HEK293T (cell line): ENCODE data around the gene HS3ST3B1.

Experiments used
- CTCF ChIA-PET: fragments of 350-600 bp; formaldehyde crosslinking; extraction: SDS; loops from one replicate; lab custom pipeline; 2021; ENCODE audit warnings: antibody characterized with exemption, inconsistent platforms; lab: Yijun Ruan, JAX
- POLR2A ChIA-PET: fragments of 350-600 bp; formaldehyde crosslinking; extraction: SDS; loops from one replicate; lab custom pipeline; 2020; ENCODE audit warnings: antibody characterized with exemption, inconsistent platforms; lab: Yijun Ruan, JAX
- DNase-seq: peaks from one replicate; pipeline ENCODE4 v3.0.0; 2012; ENCODE audit warnings: mixed read lengths; ENCODE audit errors: extremely low spot score
- ARNT ChIP-seq: fragments of 450-650 bp; IDR thresholded peaks from 2 replicates; pipeline ENCODE4 v1.6.1; 2017; ENCODE audit warnings: mild to moderate bottlenecking
- BHLHE40 ChIP-seq: fragments of 450-650 bp; IDR thresholded peaks from 2 replicates; pipeline ENCODE4 v1.6.1; 2016; ENCODE audit warnings: mild to moderate bottlenecking, moderate library complexity, borderline replicate concordance
- CTBP1 ChIP-seq: fragments of 450-650 bp; IDR thresholded peaks from 2 replicates; pipeline ENCODE4 v1.6.1; 2016; ENCODE audit warnings: borderline replicate concordance
- ELF4 ChIP-seq: fragments of 450-650 bp; IDR thresholded peaks from 2 replicates; pipeline ENCODE4 v1.6.1; 2017; ENCODE audit warnings: antibody characterized with exemption
- FOXA1 ChIP-seq: fragments of 450-650 bp; IDR thresholded peaks from 2 replicates; pipeline ENCODE4 v1.6.1; 2016; ENCODE audit warnings: mild to moderate bottlenecking
- FOXK2 ChIP-seq: fragments of 450-650 bp; IDR thresholded peaks from 2 replicates; pipeline ENCODE4 v1.6.1; 2016; ENCODE audit warnings: mild to moderate bottlenecking
- FOXM1 ChIP-seq: fragments of 450-650 bp; IDR thresholded peaks from 2 replicates; pipeline ENCODE4 v1.6.1; 2017; ENCODE audit warnings: mild to moderate bottlenecking, borderline replicate concordance
- HDGF ChIP-seq: fragments of 450-650 bp; IDR thresholded peaks from 2 replicates; pipeline ENCODE4 v1.6.1; 2017; ENCODE audit warnings: antibody characterized with exemption, borderline replicate concordance
- L3MBTL2 ChIP-seq: fragments of 450-650 bp; conservative IDR thresholded peaks from 2 replicates; pipeline ENCODE4 v1.6.1; 2016; ENCODE audit warnings: mild to moderate bottlenecking
- LEF1 ChIP-seq: fragments of 450-650 bp; IDR thresholded peaks from 2 replicates; pipeline ENCODE4 v1.6.1; 2017; ENCODE audit warnings: mild to moderate bottlenecking, borderline replicate concordance
- NFRKB ChIP-seq: fragments of 450-650 bp; IDR thresholded peaks from 2 replicates; pipeline ENCODE4 v1.6.1; 2016; ENCODE audit warnings: mild to moderate bottlenecking, moderate library complexity
- PKNOX1 ChIP-seq: fragments of 450-650 bp; IDR thresholded peaks from 2 replicates; pipeline ENCODE4 v1.6.1; 2016
- SP1 ChIP-seq: fragments of 450-650 bp; IDR thresholded peaks from 2 replicates; pipeline ENCODE4 v1.6.1; 2017
- SUZ12 ChIP-seq: fragments of 450-650 bp; IDR thresholded peaks from 2 replicates; pipeline ENCODE4 v1.6.1; 2016; ENCODE audit warnings: mild to moderate bottlenecking
- TARDBP ChIP-seq: fragments of 450-650 bp; IDR thresholded peaks from 2 replicates; pipeline ENCODE4 v1.6.1; 2016
- ZNF384 ChIP-seq: fragments of 450-650 bp; IDR thresholded peaks from 2 replicates; pipeline ENCODE4 v1.6.1; 2016

Gene HS3ST3B1

DNA sequence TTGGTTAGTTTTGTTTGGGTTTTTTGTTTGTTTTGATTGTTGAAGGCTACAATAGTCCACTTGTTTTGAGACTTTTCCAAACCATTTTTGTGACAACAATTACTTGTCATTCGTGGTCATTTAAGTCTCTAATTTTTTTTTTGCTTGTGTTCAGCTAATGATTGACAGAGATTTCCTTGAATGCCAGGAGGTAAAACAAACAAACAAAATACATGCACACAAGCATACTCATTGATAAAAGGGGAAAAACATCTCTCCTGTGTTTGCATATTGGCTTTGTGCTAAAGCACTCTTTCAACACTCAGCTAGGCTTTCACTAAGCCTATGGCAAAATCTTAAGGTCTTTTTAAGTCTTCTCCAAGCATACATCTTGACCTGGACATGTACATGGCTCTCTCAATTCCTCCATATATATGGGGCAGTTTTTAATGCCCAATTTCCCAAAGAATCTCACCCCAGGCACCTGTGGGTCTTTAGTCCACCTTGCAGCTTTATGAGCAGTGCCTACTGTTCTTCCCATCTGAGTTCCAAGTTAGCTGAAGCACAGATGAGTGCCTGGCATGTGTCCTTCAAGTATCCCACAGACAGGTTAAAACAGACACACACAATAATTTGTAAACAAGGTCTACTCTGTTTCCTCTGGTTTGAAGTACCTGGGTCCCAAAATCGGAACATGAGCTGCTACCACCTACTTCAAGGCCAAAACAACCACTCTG lies 24.2 kb upstream of the HS3ST3B1 start:
- ChIA-PET POLR2A (no interaction called here), CTCF (no interaction called here)
- DNase-seq, result no peak
- TF ChIP-seq HDGF, result no peak
- TF ChIP-seq TARDBP, result no peak
- no peak for TF ChIP-seq LEF1
- TF ChIP-seq NFRKB, result no peak
- TF ChIP-seq CTBP1, result no peak
- TF ChIP-seq ZNF384, result no peak

DNA sequence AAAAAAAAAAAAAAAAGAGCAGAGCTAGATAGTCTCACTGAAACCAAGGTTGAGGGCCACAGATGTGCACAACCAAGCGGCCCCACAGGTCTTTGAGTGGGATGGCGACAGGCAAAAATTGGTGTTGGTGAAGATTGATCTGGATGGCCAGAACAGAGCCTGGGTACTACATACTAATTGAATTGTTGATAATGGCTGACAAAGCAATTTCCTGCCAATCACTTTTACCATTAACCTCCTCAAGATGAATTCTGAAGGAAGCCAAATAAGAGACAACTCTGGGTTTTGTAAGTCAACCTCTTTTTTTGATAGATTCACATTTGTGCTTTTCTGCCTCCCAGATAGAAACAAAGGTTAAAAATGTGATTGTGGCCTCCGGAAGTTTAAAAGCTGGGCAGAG lies 19.4 kb upstream of the HS3ST3B1 start:
- DNase-seq, result no peak
- CTCF ChIA-PET, result no interaction called here
- POLR2A ChIA-PET, result no interaction called here
- no peak for TF ChIP-seq ARNT
- no peak for TF ChIP-seq LEF1
- TF ChIP-seq SP1, result no peak
- no peak for TF ChIP-seq FOXM1
- TF ChIP-seq TARDBP, result no peak
- TF ChIP-seq SUZ12, result no peak
- TF ChIP-seq CTBP1, result no peak
- TF ChIP-seq PKNOX1, result no peak
- TF ChIP-seq BHLHE40, result no peak
- no peak for TF ChIP-seq FOXK2
- no peak for TF ChIP-seq FOXA1
- no peak for TF ChIP-seq L3MBTL2
- no peak for TF ChIP-seq ELF4
- TF ChIP-seq HDGF, result no peak
- no peak for TF ChIP-seq NFRKB
- no peak for TF ChIP-seq ZNF384

DNA sequence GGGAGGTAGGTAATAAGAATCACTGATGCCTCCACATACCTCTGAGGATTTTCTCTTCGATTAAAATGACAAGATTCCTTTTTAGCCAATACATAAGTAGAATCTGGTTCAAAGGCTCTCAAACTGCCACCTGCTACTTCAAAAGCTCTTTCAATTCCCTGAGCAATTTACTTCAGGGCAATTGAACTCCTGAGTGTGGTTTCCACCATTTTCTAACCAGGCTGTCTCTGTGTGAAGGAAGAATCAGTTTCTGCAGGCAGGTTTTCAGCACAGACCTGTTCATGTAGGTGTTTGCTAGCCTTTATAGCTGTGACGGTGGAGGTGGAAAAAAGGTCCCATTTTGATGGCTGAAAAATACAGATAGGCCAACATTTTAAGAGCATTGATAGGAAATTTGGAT lies 18.2 kb upstream of the HS3ST3B1 start:
- POLR2A ChIA-PET, result no interaction called here
- TF ChIP-seq TARDBP (no peak), NFRKB (no peak), SP1 (no peak), HDGF (no peak), L3MBTL2 (no peak), FOXM1 (no peak), BHLHE40 (no peak)
- CTCF ChIA-PET, result no interaction called here

DNA sequence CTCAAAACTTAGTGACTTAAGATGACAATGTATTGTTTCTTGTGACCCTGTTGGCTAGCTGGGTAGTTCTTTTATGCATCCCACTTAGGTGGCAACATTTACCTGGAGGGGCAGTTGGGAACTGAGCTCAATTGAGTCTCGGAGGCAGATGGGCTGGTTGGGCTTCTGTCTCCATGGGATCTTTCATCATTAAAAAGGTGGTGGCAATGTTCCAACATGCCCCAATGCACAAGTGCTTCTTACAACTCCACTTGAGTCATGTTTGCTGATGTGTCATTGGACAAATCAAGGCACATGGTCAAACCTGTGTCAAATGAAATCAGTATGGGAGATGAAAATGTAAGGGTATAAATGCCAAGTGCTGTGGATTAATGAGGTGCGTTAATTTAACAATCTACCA lies 11.7 kb upstream of the HS3ST3B1 start:
- DNase-seq, result no peak
- CTCF ChIA-PET, result no interaction called here
- POLR2A ChIA-PET, result no interaction called here
- no peak for TF ChIP-seq PKNOX1
- TF ChIP-seq FOXA1, result no peak
- TF ChIP-seq SP1, result no peak
- TF ChIP-seq ARNT, result no peak
- TF ChIP-seq CTBP1, result no peak
- TF ChIP-seq TARDBP, result no peak
- no peak for TF ChIP-seq BHLHE40
- TF ChIP-seq FOXK2, result no peak
- TF ChIP-seq L3MBTL2, result no peak
- no peak for TF ChIP-seq FOXM1
- no peak for TF ChIP-seq ZNF384
- no peak for TF ChIP-seq NFRKB
- TF ChIP-seq HDGF, result no peak
- no peak for TF ChIP-seq SUZ12

More for the DNA sequence above, 18.2 kb upstream of the HS3ST3B1 start:
- no peak for DNase-seq

DNA sequence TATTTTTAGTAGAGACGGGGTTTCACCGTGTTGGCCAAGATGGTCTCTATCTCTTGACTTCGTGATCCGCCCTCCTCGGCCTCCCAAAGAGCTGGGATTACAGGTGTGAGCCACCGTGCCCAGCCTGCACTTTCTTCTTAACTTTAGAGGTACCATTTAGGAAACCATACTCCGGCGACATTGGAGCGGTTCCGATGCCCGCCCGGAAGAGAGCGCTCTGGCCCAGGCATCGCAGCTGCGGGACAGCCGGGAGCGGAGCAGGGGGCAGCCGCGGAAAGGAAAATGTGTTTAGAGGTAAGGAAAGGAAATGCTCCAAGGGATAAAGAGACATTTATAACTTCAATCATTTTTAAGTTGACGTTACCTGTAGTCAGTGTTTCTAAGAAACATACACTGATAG lies 6.0 kb upstream of the HS3ST3B1 start:
- ChIA-PET CTCF (interaction anchor here (0.6 kb wide), 1 partner anchor 958 kb away, joined by 6 read pairs; no protein-coding TSS in a partner anchor), POLR2A (no interaction called here)
- no peak for TF ChIP-seq CTBP1
- no peak for TF ChIP-seq NFRKB
- no peak for TF ChIP-seq FOXM1
- DNase-seq, result no peak

GRCh38 chr17:14295676-14296075 lies 5.2 kb upstream of the HS3ST3B1 start:
- CTCF ChIA-PET, result no interaction called here
- DNase-seq, result no peak
- POLR2A ChIA-PET, result no interaction called here
- no peak for TF ChIP-seq SP1
- TF ChIP-seq SUZ12, result no peak
- no peak for TF ChIP-seq L3MBTL2
- TF ChIP-seq HDGF, result no peak
- no peak for TF ChIP-seq ARNT
- no peak for TF ChIP-seq ELF4
- TF ChIP-seq FOXA1, result no peak
- no peak for TF ChIP-seq CTBP1
- no peak for TF ChIP-seq BHLHE40
- no peak for TF ChIP-seq FOXM1

GRCh38 chr17:14296166-14296910 lies 4.5 kb upstream of the HS3ST3B1 start:
- TF ChIP-seq SP1, result no peak
- TF ChIP-seq CTBP1, result no peak
- TF ChIP-seq HDGF, result no peak
- no peak for TF ChIP-seq TARDBP
- TF ChIP-seq ARNT, result no peak
- no peak for TF ChIP-seq BHLHE40
- TF ChIP-seq ELF4, result no peak
- TF ChIP-seq NFRKB, result no peak
- no peak for TF ChIP-seq FOXM1
- no peak for TF ChIP-seq SUZ12
- TF ChIP-seq L3MBTL2, result no peak
- no peak for TF ChIP-seq FOXA1
- TF ChIP-seq FOXK2, result no peak
- ChIA-PET POLR2A (no interaction called here), CTCF (interaction anchor here (0.6 kb wide), 1 partner anchor 867 kb away, joined by 5 read pairs; no protein-coding TSS in a partner anchor)
- DNase-seq, result no peak
